Dedifferentiated amniotic fluid mesenchymal stem cell (primary cell): ENCODE results near the gene SLC35A2.

ENCODE experiments used
- DNase-seq: peaks from one replicate; pipeline ENCODE4 v3.0.0-alpha.2; 2016; ENCODE audit errors: extremely low spot score

SLC35A2 gene

DNA sequence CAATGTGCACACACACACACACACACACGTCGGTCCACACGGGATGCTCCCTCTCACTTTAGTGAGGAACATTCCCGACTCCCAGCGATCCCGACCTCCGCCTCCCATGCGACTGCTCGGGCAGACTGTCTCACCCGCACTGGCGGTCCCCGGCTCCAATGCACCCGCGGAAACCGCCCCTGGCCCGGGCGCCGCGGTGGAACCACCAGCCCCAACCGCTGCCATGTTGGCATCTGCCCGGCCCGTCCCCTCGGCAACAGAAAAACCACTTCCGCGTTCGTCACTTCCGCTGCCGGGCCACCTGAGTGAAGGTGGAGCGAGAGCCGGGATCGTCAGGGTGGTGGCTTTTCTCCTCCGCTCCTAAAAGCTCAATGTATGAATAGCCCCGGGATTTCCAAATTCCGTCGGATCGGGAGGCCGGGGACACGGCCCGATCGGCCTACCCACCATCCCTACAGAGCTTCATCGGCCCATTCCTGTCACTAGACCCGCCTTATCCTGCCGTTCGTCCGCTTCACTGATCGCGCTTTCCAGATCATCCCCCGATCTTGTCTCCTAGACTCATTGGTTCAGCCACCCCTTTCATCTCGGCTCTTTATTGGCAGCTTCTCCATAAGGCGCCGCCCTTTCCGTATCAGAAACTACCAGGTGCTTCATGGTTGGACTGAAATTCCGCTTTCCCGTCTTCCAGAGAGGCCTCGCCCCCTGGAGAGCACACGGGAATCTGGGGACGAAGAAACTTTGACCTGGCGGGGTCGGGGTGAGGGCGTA lies at the start of gene SLC35A2:
SLC35A2 (minus strand) TSS at position 235 of the 771 bp plus-strand sequence; CDS start at position 225, 10 bp downstream.
- peak; percentile 42 for DNase-seq

DNA sequence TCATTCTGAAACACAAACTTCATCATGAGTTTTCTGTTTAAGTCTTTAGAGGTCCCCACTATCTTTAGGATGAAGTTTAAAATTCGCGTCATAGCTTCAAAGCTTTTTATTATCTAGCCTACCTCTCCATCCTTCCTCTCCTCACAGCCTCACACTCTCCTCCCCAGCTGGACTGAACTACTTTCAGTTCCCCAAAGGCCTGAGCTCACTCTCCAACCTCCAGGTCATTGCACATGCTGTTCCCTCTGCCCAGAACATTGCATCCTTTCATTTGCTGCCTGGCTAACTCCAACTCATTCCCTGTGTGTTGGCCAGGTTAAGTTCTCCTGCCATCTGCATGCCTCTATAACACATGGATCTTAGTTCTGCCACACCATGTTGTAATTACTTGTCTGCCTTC lies 48.8 kb upstream of the SLC35A2 start:
- no peak for DNase-seq

- peak; percentile 48 for DNase-seq
These were observed 47.2 kb upstream of the SLC35A2 start for GRCh38 chrX:48958635-48959094.

GRCh38 chrX:48957827-48958634 lies 46.6 kb upstream of the SLC35A2 start:
- DNase-seq, result peak; percentile 95

GRCh38 chrX:48957477-48957826 lies 46.0 kb upstream of the SLC35A2 start, which contains the start of gene OTUD5:
Gene OTUD5, minus strand, starts transcription at chrX:48957607. Its CDS starts 37 bp downstream, at chrX:48957570.
- no peak for DNase-seq

- no peak for DNase-seq
These were observed 45.4 kb upstream of the SLC35A2 start for GRCh38 chrX:48956728-48957414.

DNA sequence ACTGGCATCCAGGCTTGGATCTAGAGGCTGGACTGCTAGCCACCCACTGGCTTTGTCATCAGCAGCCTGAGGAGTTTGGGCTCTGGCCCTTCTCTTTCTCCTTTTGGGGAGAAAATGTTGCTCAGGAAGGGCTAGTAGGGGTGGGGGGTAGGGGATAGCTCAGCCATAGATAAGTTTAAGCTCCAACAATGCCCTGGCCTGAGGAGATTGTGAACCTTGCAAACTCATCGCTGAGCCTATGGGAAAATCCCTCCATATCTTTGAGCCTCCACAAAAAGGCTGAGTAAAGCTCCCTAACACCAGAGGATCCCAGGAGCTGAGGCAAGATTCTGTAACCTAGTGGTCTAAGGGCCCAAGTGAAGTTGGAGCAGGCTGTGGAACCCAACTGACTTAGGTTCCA lies 37.1 kb upstream of the SLC35A2 start:
- DNase-seq, result no peak

DNA sequence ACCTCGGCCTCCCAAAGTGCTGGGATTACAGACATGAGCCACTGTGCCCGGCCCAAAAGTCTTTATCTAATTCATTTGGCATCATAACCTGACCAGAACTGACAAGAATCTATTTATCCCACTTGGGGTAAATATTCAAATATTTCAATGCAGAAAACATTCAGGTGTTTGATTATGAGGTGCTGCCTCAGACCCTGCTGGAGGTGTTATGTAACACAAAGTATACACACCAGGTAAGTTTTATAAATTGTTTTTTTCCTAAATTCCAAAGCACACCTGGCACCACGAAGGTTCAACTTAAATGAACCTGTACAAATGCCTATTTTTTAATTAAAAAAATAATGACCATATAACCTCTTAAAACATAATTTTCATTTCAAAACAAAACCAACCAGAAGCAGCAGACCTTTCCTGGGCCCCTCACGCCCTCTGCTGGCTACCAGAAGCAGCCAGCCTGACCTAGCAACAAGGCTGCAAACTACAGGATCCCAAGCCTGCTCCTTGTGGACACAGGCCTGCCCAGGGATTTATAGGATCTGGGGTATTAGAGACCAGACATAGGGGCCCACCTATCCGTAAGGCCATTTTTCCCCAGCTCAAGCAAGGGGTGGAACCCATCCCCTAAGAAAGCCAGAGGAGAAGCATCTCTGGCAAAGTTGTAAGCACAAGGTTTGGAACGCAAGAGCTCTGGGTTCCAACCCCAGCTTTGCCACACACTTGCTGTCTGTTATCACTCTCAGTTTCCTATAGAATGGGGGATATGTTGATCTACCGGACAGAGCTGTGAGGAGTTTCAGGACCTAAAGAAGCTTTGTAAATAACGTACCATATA lies 34.3 kb upstream of the SLC35A2 start:
- DNase-seq, result peak; percentile 24

DNA sequence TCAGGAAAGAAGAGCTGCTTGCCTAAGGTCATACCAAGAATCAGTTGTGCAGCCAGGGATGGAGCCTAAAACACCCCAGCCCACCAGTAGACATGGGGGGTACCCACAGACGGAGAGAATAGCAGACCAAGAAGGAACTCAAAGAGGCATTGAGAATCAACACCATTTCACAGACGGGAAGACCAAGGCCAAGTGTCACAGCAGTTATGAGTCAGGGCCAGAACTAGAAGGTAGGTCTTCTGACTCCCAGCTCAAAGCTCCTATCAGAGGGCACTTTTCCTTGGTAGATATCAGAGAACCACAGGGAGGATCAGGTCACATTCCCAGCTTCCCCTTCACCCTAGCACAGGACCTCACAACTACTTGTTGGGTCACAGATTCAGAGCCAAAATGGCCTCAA lies 31.4 kb upstream of the SLC35A2 start:
- no peak for DNase-seq

DNA sequence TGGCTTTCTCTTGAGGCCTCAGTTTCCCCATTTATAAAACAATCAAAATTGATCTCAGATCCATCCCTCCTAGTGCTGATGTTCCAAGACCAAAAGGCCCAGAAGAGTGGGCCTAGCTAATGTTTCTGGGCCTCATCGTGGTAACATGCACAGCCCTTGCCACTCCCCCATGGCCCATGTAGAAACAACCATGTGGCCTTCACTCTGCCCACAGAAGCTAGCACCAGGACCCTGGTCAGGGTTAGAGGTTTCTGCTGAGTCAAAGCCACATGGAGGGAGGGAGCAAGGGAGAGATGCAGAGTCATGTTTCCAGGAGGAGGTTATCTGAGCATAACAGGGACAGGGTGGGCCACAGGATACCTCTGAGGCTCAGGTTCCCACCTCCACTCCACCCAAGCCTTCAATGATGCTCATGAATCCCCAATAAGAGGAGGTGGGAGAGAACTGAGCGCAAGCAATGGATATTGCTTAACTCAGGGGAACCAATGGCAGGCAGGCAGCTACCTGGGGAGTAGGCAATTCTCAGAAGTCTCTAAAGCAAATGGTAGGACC lies 29.0 kb upstream of the SLC35A2 start:
- DNase-seq, result no peak

DNA sequence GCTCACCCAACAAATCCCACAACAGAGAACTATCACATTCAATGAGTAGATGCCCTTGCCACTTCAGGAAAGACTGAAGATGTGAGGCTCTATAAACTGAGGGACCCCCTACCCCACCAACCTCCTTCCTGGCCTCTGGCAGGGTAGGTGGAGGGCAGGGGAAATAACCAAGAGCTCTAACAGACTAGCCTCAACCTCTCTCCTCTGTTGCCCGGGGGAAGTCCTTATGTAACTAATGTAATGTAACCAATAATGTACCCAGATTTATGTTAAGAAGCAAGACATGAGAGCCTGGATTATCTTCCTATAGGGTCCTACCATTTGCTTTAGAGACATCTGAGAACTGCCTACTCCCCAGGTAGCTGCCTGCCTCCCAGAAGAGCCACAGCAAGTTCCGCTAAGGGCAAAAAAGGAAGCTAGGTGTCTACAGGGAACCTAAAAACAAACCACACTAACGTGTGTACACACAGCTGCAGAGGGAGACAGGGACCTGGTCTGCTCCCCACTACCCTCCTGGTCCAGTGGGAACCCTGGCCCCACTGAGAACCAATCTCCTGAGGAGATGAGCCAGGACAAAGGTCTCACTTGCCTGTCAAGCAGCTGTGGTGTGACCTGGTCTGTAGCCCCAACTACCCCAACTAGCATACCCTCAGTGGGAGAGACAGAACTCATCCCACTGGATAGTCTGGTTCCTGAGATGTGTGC lies 28.2 kb upstream of the SLC35A2 start:
- no peak for DNase-seq

DNA sequence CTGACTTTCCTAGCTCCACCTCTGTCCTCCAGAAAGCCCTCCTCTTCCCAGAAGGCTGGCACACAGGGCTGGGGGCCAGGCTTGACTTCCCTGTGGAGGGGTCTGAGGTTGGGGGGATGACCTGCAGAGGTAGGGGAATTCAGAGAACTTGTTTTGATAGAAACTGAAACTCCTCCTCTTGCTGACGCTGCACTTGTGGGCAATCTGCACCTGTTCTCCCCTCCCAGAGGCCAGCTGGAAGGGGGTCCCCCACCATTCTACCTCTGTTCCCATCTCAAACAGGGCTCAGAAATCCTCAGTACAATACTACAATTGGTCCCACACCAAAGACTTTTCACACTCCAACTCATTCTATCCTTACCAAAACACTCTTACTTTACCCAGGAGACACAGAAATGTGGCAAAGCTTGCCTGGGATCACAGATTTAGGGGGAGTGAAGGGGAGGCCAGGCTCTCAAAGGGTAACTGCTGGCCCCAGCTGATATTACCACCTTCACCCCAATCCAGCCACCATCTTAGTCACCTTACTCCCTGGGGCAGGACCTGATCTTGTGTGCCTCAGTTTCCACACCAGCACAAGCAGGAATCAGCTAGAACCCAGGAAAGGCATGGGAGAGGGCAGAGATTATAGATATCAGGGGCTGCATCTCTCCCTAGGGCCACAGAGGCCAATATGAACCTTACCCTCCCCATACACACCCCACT lies 27.4 kb upstream of the SLC35A2 start:
- DNase-seq, result no peak

DNA sequence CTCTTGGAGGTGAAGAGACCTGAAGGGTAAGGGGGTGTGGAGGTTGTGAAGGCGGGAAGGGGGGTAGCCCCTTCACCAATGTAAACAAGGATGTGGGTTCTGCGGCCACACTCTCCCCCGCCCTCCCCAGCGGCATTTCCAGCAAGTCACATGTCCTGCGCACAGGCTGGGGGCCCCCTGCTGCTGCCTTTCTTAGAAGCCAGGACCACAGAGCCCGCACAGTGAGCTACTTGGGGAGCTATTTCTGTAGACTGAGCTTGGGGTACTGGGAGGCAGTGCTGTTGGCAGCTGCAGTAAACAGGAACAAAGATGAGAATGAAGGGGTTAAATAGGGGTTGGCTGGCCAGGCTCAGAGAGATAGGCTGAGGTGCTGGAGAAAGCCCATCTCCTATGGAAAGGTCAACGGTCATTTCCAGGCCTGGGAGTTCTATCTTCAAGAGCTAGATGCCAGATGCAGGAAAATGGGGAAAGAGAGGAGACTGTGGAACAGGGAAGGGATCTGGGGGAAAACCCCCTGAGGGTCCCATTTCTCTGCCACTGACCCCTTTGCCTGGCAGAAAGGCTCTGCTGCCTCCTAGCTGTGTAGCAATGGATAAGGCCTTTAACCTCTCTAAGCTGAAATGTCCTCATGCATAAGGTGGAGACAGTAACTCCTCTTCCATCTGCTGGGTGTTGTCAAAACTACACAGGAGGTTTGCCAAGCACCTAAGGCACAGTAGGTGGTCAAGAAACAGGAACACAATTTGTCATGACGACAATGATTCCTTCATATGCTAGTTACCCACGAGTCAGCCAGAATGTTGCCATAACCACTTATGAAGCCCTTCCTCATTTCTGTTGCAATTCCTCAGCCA lies 25.8 kb upstream of the SLC35A2 start:
- DNase-seq, result no peak

DNA sequence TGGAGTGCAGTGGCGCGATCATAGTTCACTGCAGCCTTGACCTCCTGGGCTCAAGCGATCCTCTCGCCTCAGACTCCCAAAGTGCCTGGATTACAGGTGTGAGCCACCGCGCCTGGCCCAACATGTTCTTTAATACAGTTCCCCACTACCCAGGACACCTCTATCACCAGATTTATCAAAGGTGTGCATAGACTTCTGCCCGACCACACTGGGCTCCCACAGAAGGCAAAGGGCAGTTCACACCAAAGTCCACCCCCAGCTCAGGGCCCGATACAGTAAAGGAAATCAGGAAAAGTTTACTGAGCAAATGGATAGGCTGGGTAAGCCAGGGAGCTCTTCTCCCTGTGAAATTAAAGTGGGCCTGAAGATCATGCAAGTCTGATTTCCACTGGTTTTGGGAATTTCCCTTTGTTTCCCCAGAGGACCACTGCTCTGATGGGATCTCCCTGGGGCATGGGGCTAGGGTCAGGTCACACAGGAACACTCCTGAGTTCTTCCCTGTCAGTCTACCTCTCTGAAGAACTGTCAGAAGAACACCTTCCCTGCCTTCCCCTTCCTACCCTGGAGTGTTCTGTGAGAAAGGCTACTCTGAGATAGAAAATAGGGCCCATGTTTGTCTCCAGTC lies 25.1 kb upstream of the SLC35A2 start:
- no peak for DNase-seq

GRCh38 chrX:48935301-48935670 lies 23.8 kb upstream of the SLC35A2 start:
- no peak for DNase-seq

- no peak for DNase-seq
These were observed 23.3 kb upstream of the SLC35A2 start for GRCh38 chrX:48934581-48935300.

DNA sequence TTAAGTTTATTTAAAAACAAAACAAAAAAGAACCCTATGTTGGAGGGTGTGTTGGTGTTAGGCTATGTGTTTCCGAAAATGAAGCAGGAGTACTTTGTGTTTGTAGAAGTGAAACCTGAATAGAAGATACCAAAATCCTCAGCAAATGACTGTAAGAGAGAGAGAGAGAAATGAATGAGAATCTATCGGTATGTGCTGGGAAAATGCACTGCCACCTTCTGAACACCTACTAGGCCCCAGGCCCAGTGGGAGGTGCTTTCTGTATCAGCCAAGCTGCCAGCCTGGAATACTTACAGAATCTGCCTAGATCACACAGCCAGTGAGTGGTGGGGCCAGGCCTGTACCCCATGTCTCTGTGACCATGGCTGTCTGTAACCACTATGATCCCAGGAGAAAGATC lies 22.3 kb upstream of the SLC35A2 start:
- no peak for DNase-seq
